Stimulated activated CD4-positive, alpha-beta T cell treated with anti-CD3 and anti-CD28 coated beads, Interleukin-15, amount 100 ng/mL, for 48 hours (primary cell): ENCODE data around the gene DQX1.
"Not testable (repeated sequence)": the region's sequence is repeated elsewhere in the genome, so short reads cannot be mapped to it uniquely, and the experiment has no call there.

Experiments used
- DNase-seq, 2 donors: peaks; one replicate each; pipeline ENCODE4 v3.0.0-alpha.2; 2020; ENCODE audit warnings: low read depth in 2 of 2

The DQX1 gene

GRCh38 chr2:74496997-74497776, 28.8 kb downstream of the DQX1 start:
- no peak for DNase-seq

GRCh38 chr2:74495440-74495839, 30.6 kb downstream of the DQX1 start:
- DNase-seq = no peak

GRCh38 chr2:74493546-74493945, 32.5 kb downstream of the DQX1 start:
- DNase-seq = no peak

- no peak for DNase-seq
These were observed 34.1 kb downstream of the DQX1 start for GRCh38 chr2:74491648-74492544.

GRCh38 chr2:74489906-74490305, 36.1 kb downstream of the DQX1 start:
- DNase-seq = no peak

- no peak for DNase-seq
These were observed 37.2 kb downstream of the DQX1 start for GRCh38 chr2:74488643-74489481.

- DNase-seq = no peak
These were observed 39.9 kb downstream of the DQX1 start for GRCh38 chr2:74486141-74486540.

GRCh38 chr2:74483675-74484164, 42.3 kb downstream of the DQX1 start:
- DNase-seq = not testable (repeated sequence)

GRCh38 chr2:74482801-74483674, 43.0 kb downstream of the DQX1 start, which contains the start of the genes CCDC142 and TTC31:
TSS of gene CCDC142 (minus strand) at chr2:74482998. CDS start at chr2:74482837, 161 bp downstream.
TSS of gene TTC31 (plus strand) at chr2:74483081. CDS start at chr2:74483096, 15 bp downstream.
- DNase-seq = peak; percentile 89 to 93

GRCh38 chr2:74481961-74482800, 43.9 kb downstream of the DQX1 start:
- DNase-seq = peak in 1 of 2 donors; percentile 44

GRCh38 chr2:74481431-74481830, 44.6 kb downstream of the DQX1 start:
- DNase-seq = no peak

- no peak for DNase-seq
These were observed 51.1 kb downstream of the DQX1 start for GRCh38 chr2:74474899-74475298.

- no peak for DNase-seq
These were observed 51.5 kb downstream of the DQX1 start for GRCh38 chr2:74474481-74474880.

GRCh38 chr2:74472945-74473258, 53.1 kb downstream of the DQX1 start:
- DNase-seq = no peak

GRCh38 chr2:74472086-74472944, 53.7 kb downstream of the DQX1 start, which contains the start of gene MRPL53:
TSS of gene MRPL53 (minus strand) at chr2:74472680. CDS start at chr2:74472660, 20 bp downstream.
- peak; percentile 91 for DNase-seq

- DNase-seq = no peak
These were observed 54.5 kb downstream of the DQX1 start for GRCh38 chr2:74471332-74472065.

- not testable (repeated sequence) for DNase-seq
These were observed 55.3 kb downstream of the DQX1 start for GRCh38 chr2:74470742-74471141.
